ENCODE data around the gene CENPU.
A peak's percentile ranks its signal among the peaks of the same experiment; 100 is the strongest.
"Not testable (repeated sequence)": the region's sequence is repeated elsewhere in the genome, so short reads cannot be mapped to it uniquely, and the experiment has no call there.

Gene CENPU, protein sequence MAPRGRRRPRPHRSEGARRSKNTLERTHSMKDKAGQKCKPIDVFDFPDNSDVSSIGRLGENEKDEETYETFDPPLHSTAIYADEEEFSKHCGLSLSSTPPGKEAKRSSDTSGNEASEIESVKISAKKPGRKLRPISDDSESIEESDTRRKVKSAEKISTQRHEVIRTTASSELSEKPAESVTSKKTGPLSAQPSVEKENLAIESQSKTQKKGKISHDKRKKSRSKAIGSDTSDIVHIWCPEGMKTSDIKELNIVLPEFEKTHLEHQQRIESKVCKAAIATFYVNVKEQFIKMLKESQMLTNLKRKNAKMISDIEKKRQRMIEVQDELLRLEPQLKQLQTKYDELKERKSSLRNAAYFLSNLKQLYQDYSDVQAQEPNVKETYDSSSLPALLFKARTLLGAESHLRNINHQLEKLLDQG
- long read RNA-seq, transcript CENPU-201 (13 exons, 1,998 nt) = major isoform, 200 of 328 reads
- long read RNA-seq, transcript CENPU-205 (12 exons, 1,549 nt) = minor isoform, 81 of 328 reads
- long read RNA-seq, partial matches to known transcripts = 27 of 328 reads
- long read RNA-seq, other reads (novel, unspliced or antisense) = 19 of 328 reads

DNA sequence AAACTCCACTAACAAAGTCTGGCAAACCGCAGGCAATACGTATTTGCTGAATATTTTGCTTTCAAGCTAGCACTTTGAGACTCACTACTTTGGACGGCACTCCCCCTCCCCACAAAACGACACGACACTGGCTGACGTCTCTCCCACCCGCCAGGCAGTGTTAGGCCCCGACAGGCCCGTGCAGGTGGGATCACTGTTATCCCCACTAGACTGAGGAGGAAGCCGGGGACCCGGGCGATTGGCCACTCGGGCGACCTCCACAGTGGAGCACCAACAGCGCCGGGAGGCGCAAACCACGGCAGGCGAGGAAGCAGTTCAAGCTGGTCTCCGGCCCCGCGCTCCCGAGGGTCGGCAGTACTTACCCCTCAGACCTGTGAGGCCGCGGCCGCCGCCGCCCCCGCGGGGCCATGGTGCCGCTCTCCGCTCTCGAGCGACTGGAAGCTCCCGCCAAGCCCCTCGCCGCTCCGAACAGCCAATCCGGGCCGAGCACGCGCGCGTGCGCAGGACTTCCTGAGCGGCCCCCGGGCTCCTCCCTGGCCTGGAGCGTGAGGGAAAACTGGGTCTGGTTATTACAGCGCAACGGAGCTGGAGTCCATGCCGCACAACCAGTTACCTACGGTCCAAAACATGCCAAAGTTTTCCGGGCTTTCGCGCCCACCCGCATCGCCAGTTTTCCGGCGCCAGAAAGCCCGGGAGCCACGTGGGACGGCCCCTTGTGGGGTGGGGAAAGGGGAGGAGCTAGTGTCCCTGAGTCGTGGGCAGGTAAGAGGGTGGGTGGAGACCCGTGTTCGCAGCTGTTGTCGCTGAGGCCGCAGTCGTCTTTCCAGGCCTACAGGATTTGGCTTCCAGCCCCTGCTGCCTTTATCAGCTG lies at the start of gene CENPU:
TSS of gene CENPU (minus strand) at position 443 of the 871 bp plus-strand sequence. CDS start at position 409, 34 bp downstream.
- Histone ChIP-seq H3K27ac (replicated peaks) (peak within 1 kb of the TSS; percentile 92), H3K27me3 (ENCODE audit: insufficient read depth, poor library complexity, severe bottlenecking) (no peaks in the 10 kb centered on the region), H3K4me3 (replicated peaks; ENCODE audit: insufficient read depth, low read length) (peak within 1 kb of the TSS; percentile 98)
- TF ChIP-seq POLR2AphosphoS5 (IDR thresholded peaks at IDR 0.05; ENCODE audit: low read depth) (peak; percentile 77), GABPA (IDR thresholded peaks at IDR 0.05; ENCODE audit: low read depth) (peak; percentile 57), SPI1 (IDR thresholded peaks at IDR 0.05; ENCODE audit: borderline replicate concordance, low read depth) (peak; percentile 1; the same call in 1 of the 2 replicates)
- TF ChIP-seq, protein P1, sequence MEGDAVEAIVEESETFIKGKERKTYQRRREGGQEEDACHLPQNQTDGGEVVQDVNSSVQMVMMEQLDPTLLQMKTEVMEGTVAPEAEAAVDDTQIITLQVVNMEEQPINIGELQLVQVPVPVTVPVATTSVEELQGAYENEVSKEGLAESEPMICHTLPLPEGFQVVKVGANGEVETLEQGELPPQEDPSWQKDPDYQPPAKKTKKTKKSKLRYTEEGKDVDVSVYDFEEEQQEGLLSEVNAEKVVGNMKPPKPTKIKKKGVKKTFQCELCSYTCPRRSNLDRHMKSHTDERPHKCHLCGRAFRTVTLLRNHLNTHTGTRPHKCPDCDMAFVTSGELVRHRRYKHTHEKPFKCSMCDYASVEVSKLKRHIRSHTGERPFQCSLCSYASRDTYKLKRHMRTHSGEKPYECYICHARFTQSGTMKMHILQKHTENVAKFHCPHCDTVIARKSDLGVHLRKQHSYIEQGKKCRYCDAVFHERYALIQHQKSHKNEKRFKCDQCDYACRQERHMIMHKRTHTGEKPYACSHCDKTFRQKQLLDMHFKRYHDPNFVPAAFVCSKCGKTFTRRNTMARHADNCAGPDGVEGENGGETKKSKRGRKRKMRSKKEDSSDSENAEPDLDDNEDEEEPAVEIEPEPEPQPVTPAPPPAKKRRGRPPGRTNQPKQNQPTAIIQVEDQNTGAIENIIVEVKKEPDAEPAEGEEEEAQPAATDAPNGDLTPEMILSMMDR (IDR thresholded peaks at IDR 0.05; ENCODE audit: insufficient read depth, low read length) = no peak
- TF ChIP-seq, protein P2, sequence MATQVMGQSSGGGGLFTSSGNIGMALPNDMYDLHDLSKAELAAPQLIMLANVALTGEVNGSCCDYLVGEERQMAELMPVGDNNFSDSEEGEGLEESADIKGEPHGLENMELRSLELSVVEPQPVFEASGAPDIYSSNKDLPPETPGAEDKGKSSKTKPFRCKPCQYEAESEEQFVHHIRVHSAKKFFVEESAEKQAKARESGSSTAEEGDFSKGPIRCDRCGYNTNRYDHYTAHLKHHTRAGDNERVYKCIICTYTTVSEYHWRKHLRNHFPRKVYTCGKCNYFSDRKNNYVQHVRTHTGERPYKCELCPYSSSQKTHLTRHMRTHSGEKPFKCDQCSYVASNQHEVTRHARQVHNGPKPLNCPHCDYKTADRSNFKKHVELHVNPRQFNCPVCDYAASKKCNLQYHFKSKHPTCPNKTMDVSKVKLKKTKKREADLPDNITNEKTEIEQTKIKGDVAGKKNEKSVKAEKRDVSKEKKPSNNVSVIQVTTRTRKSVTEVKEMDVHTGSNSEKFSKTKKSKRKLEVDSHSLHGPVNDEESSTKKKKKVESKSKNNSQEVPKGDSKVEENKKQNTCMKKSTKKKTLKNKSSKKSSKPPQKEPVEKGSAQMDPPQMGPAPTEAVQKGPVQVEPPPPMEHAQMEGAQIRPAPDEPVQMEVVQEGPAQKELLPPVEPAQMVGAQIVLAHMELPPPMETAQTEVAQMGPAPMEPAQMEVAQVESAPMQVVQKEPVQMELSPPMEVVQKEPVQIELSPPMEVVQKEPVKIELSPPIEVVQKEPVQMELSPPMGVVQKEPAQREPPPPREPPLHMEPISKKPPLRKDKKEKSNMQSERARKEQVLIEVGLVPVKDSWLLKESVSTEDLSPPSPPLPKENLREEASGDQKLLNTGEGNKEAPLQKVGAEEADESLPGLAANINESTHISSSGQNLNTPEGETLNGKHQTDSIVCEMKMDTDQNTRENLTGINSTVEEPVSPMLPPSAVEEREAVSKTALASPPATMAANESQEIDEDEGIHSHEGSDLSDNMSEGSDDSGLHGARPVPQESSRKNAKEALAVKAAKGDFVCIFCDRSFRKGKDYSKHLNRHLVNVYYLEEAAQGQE (IDR thresholded peaks at IDR 0.05; ENCODE audit: insufficient replicate concordance, low read depth) = peak; percentile 52
- peak; percentile 99 for DNase-seq (ENCODE audit: low read depth in 1 of 2, low spot score in 1 of 2)

DNA sequence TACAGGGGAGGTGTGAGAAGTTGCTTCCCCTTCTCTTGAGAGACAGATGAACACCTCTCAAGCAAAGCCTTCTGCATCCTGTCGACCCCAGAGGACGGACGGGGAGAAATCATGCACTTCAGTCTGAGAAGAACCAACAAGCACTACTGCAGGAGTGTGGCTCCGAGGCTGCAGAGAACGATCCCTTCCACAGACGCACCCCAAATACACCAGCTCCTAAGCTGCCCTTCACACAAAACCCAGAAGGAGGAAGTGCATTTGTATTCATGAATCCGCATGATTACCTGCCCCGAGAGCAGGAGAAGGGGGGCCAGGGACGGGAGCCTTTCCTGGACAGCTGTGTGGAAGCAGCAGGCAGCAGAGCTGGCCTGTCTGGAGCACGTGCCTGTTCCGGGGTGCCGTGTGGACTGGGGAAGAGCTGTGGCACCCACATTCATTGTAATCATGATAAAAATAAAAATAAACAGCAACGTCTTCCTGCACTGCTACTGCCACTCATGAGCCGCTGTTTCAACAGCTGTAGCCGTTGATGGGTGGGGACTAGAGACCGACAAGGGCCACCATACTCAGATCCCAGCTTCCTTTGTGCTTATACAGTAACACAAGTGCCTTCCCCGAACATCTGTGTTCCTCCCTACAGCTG lies 49.0 kb upstream of the CENPU start:
- no peak overlapping the region for H3K4me3 ChIP-seq (replicated peaks; ENCODE audit: insufficient read depth, low read length)
- DNase-seq (ENCODE audit: low read depth in 1 of 2, low spot score in 1 of 2) = peak; percentile 29 to 66
- peak overlapping the region; percentile 64 for H3K27ac ChIP-seq (replicated peaks)
- no peaks in the 10 kb centered on the region for H3K27me3 ChIP-seq (ENCODE audit: insufficient read depth, poor library complexity, severe bottlenecking)
- TF ChIP-seq SPI1 (IDR thresholded peaks at IDR 0.05; ENCODE audit: borderline replicate concordance, low read depth) = peak; percentile 96
- TF ChIP-seq, protein P2 (IDR thresholded peaks at IDR 0.05; ENCODE audit: insufficient replicate concordance, low read depth) = no peak
- TF ChIP-seq, protein P1 (IDR thresholded peaks at IDR 0.05; ENCODE audit: insufficient read depth, low read length) = no peak
- no peak for TF ChIP-seq GABPA (IDR thresholded peaks at IDR 0.05; ENCODE audit: low read depth)
- peak; percentile 54 for TF ChIP-seq POLR2AphosphoS5 (IDR thresholded peaks at IDR 0.05; ENCODE audit: low read depth)

DNA sequence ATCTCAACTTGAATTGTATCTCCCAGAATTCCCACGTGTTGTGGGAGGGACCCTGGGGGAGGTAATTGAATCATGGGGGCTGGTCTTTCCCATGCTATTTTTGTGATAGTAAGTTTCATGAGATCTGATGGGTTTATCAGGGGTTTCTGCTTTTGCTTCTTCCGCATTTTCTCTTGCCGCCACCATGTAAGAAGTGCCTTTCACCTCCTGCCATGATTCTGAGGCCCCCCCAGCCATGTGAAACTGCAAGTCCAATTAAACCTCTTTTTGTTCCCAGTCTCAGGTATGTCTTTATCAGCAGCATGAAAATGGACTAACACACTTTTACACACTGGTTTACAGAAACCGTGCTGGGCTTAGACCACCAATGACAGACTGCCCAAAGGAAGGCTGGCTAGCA lies 45.3 kb upstream of the CENPU start:
- H3K4me3 ChIP-seq (replicated peaks; ENCODE audit: insufficient read depth, low read length); H3K27me3 ChIP-seq (ENCODE audit: insufficient read depth, poor library complexity, severe bottlenecking); DNase-seq (ENCODE audit: low read depth in 1 of 2, low spot score in 1 of 2): not testable (repeated sequence)

More for the DNA sequence above, 45.3 kb upstream of the CENPU start:
- H3K27ac ChIP-seq (replicated peaks) = not testable (repeated sequence)
